Fibroblast of villous mesenchyme (primary cell): ENCODE data around the gene ARHGEF11. TPM values are rescaled to one million over a fixed set of nuclear protein-coding genes. Genes with fewer than 3 reads are reported as not detected.

Experiments used
- DNase-seq: peaks from one replicate; pipeline ENCODE4 v3.0.0-alpha.2; 2010; ENCODE audit warnings: low read depth
- H3K4me3 ChIP-seq: 2 replicates; pipeline ENCODE4 v1.5.1; 2011; ENCODE audit warnings: low read depth, mild to moderate bottlenecking, low read length
- CTCF ChIP-seq: IDR thresholded peaks from 2 replicates; pipeline ENCODE4 v1.5.1; 2012; ENCODE audit warnings: low read depth, mild to moderate bottlenecking, low read length; ENCODE audit not compliant: insufficient read depth
- total RNA-seq: library from RNA; depleted of rRNA; stranded (reverse); fragments of >200 nt; gene quantifications from 2 replicates; pipeline ENCODE4 v1.2.3, GENCODE V29; 2012

Gene ARHGEF11
- total RNA-seq: 34.1 and 35.8 TPM in 2 replicates

GRCh38 chr1:157045250-157046218 lies at the start of gene ARHGEF11:
TSS of gene ARHGEF11 (minus strand) at chr1:157045742. CDS start at chr1:157044330, 1,412 bp downstream.
- DNase-seq: peak; percentile 89
- no peak for TF ChIP-seq CTCF
- H3K4me3 ChIP-seq: peak within 1 kb of the TSS; percentile 82

GRCh38 chr1:157095091-157095490 lies 49.5 kb upstream of the ARHGEF11 start:
- no peak overlapping the region for H3K4me3 ChIP-seq
- DNase-seq: no peak
- TF ChIP-seq CTCF: no peak

- TF ChIP-seq CTCF: no peak
- DNase-seq: peak; percentile 36
- no peak overlapping the region for H3K4me3 ChIP-seq
These were observed 47.3 kb upstream of the ARHGEF11 start for GRCh38 chr1:157092831-157093230.

GRCh38 chr1:157091668-157092273 lies 46.2 kb upstream of the ARHGEF11 start:
- no peak overlapping the region for H3K4me3 ChIP-seq
- no peak for DNase-seq
- no peak for TF ChIP-seq CTCF

GRCh38 chr1:157091186-157091585 lies 45.6 kb upstream of the ARHGEF11 start:
- no peak for DNase-seq
- H3K4me3 ChIP-seq: no peak overlapping the region
- TF ChIP-seq CTCF: no peak

GRCh38 chr1:157090771-157091170 lies 45.2 kb upstream of the ARHGEF11 start:
- no peak for DNase-seq

More at GRCh38 chr1:157090771-157091170, 45.2 kb upstream of the ARHGEF11 start:
- TF ChIP-seq CTCF: no peak
- no peak overlapping the region for H3K4me3 ChIP-seq
